ENCODE data around the gene SPEN. TPM values are rescaled to one million over a fixed set of nuclear protein-coding genes. Genes with fewer than 3 reads are reported as not detected.

The SPEN gene
- total and polyA plus RNA-seq, 2 of the 13 experiments (the other 11 are each of a cell fraction or from before 2014, with no cell fraction given) = 4.8 to 14.0 TPM

GRCh38 chr1:15848143-15848928 lies 829 bp downstream of the SPEN start (continued):
- TF ChIP-seq GTF3A (CRISPR knock-in tag; conservative IDR thresholded peaks at IDR 0.05) (no peak), RAD51 (IDR thresholded peaks at IDR 0.05; ENCODE audit: borderline replicate concordance) (no peak), ZNF7 (CRISPR knock-in tag; IDR thresholded peaks at IDR 0.05) (no peak), SAFB2 (CRISPR knock-in tag; IDR thresholded peaks at IDR 0.05; ENCODE audit: borderline replicate concordance, low read depth) (no peak), ETV6 (CRISPR knock-in tag; conservative IDR thresholded peaks at IDR 0.05) (no peak), U2AF1 (optimal IDR thresholded peaks at IDR 0.05; ENCODE audit: low read depth, low read length) (no peak), SMARCC2 (IDR thresholded peaks at IDR 0.05) (no peak), RORA (CRISPR knock-in tag; IDR thresholded peaks at IDR 0.05) (no peak), SAP130 (CRISPR knock-in tag; IDR thresholded peaks at IDR 0.05; ENCODE audit: low read depth) (0 out of 2 replicates have a peak, but pooled peaks have one; percentile 7), RBM39 (IDR thresholded peaks at IDR 0.05; ENCODE audit: low read depth, low read length, poor library complexity, severe bottlenecking) (peak; percentile 28), ZNF343 (CRISPR knock-in tag; IDR thresholded peaks at IDR 0.05) (no peak), ZNF547 (CRISPR knock-in tag; IDR thresholded peaks at IDR 0.05) (no peak), ZNF768 (CRISPR knock-in tag; IDR thresholded peaks at IDR 0.05) (no peak), ZNF431 (CRISPR knock-in tag; IDR thresholded peaks at IDR 0.05; ENCODE audit: borderline replicate concordance, low read depth) (no peak), KLF6 (CRISPR knock-in tag; IDR thresholded peaks at IDR 0.05) (0 out of 2 replicates have a peak, but pooled peaks have one; percentile 19), ZZZ3 (CRISPR knock-in tag; IDR thresholded peaks at IDR 0.05; ENCODE audit: borderline replicate concordance) (no peak), SRSF9 (IDR thresholded peaks at IDR 0.05; ENCODE audit: borderline replicate concordance, insufficient read depth, low read depth, low read length, poor library complexity, severe bottlenecking) (no peak), ZNF138 (CRISPR knock-in tag; IDR thresholded peaks at IDR 0.05; ENCODE audit: low read depth) (0 out of 2 replicates have a peak, but pooled peaks have one; percentile 10), LRRFIP1 (CRISPR knock-in tag; conservative IDR thresholded peaks at IDR 0.05) (no peak), ZFP1 (CRISPR knock-in tag; IDR thresholded peaks at IDR 0.05) (no peak), SP2 (CRISPR knock-in tag; IDR thresholded peaks at IDR 0.05) (no peak), ZNF737 (CRISPR knock-in tag; IDR thresholded peaks at IDR 0.05; ENCODE audit: borderline replicate concordance) (no peak), SMAD9 (CRISPR knock-in tag; IDR thresholded peaks at IDR 0.05) (no peak), ARNTL (CRISPR knock-in tag; IDR thresholded peaks at IDR 0.05) (no peak), TFE3 (CRISPR knock-in tag; IDR thresholded peaks at IDR 0.05) (no peak)
- TF ChIP-seq, protein P1, sequence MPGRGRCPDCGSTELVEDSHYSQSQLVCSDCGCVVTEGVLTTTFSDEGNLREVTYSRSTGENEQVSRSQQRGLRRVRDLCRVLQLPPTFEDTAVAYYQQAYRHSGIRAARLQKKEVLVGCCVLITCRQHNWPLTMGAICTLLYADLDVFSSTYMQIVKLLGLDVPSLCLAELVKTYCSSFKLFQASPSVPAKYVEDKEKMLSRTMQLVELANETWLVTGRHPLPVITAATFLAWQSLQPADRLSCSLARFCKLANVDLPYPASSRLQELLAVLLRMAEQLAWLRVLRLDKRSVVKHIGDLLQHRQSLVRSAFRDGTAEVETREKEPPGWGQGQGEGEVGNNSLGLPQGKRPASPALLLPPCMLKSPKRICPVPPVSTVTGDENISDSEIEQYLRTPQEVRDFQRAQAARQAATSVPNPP (CRISPR knock-in tag; IDR thresholded peaks at IDR 0.05) = no peak
- TF ChIP-seq, protein P2, sequence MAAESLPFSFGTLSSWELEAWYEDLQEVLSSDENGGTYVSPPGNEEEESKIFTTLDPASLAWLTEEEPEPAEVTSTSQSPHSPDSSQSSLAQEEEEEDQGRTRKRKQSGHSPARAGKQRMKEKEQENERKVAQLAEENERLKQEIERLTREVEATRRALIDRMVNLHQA (CRISPR knock-in tag; IDR thresholded peaks at IDR 0.05) = no peak
